K562 (cell line): ENCODE data around the gene RGN. TPM values are rescaled to one million over a fixed set of nuclear protein-coding genes. Genes with fewer than 3 reads are reported as not detected.
A peak's percentile ranks its signal among the peaks of the same experiment; 100 is the strongest.

Source experiments
- ATAC-seq: fragments of 200-7000 bp; cut with Tn5 transposase; 3 replicates; pipeline ENCODE4 v1.9.1; 2020; ENCODE audit warnings: moderate library complexity
- Bru-seq: library from RNA; stranded (reverse); fragments of 400-500 nt; gene quantifications from one replicate; lab custom pipeline; 2021; lab: Mats Ljungman, UMichigan
- BruChase-seq, 2 experiments: library from RNA; stranded (reverse); fragments of 400-500 nt; gene quantifications; one replicate each; lab custom pipeline; 2021; lab: Mats Ljungman, UMichigan
- BruUV-seq: library from RNA; stranded (reverse); fragments of 400-500 nt; replicated peaks from 2 replicates; lab custom pipeline; 2021; lab: Mats Ljungman, UMichigan
- CTCF ChIA-PET: fragments of 300-600 bp; formaldehyde crosslinking; extraction: SDS; loops from one replicate; lab custom pipeline; 2021; ENCODE audit warnings: low intra/inter-chr PET ratio; lab: Yijun Ruan, JAX
- POLR2A ChIA-PET: fragments of 300-600, 350-650 bp; sonication (Branson Sonifier 250); formaldehyde crosslinking; extraction: SDS; loops from one replicate; lab custom pipeline; 2021; ENCODE audit warnings: antibody characterized with exemption, inconsistent platforms; lab: Yijun Ruan, JAX
- DNase-seq, 4 experiments: peaks; one replicate each; pipeline versions ENCODE4 v3.0.0 to v3.0.0-alpha.2; 2011 to 2018; ENCODE audit warnings: low spot score in 3 of 4, mixed read lengths in 3 of 4; ENCODE audit errors: extremely low read depth in 1 of 4
- FAIRE-seq: peaks from 2 replicates; lab custom pipeline; 2011; peaks lifted over from hg19 to GRCh38; lab: Jason Lieb, UNC
- H2AFZ ChIP-seq: 2 replicates; pipeline ENCODE4 v1.6.0; 2011; ENCODE audit warnings: low read depth, low read length, control low read depth, inconsistent platforms
- H3K27ac ChIP-seq: fragments of 200-600 bp; 3 replicates; pipeline ENCODE4 v1.8.0; 2011; ENCODE audit warnings: low read depth, mild to moderate bottlenecking, control low read depth, inconsistent platforms, low read length, moderate library complexity, mixed read lengths; ENCODE audit errors: extremely low read depth
- H3K27me3 ChIP-seq, 2 experiments: fragments of 300-600 bp in 1 of 2; 2 replicates in 1 of 2; 3 replicates in 1 of 2; pipeline versions ENCODE4 v1.6.0 to v1.8.0; 2011; ENCODE audit warnings: inconsistent platforms in 2 of 2, low read length in 2 of 2, mild to moderate bottlenecking in 1 of 2, mixed read lengths in 1 of 2, moderate library complexity in 1 of 2; ENCODE audit not compliant: control insufficient read depth in 2 of 2, insufficient read depth in 2 of 2
- H3K36me3 ChIP-seq: fragments of 300-600 bp; 3 replicates; pipeline ENCODE4 v1.8.0; 2011; ENCODE audit warnings: mild to moderate bottlenecking, low read length, inconsistent platforms; ENCODE audit not compliant: control insufficient read depth, insufficient read depth
- H3K4me1 ChIP-seq, 2 experiments: fragments of 200-600 bp in 1 of 2; replicated peaks in 1 of 2; 2 replicates in 1 of 2; 3 replicates in 1 of 2; pipeline versions ENCODE4 v1.5.1 to v1.8.0; 2011; ENCODE audit warnings: inconsistent platforms in 2 of 2, low read length in 2 of 2, mild to moderate bottlenecking in 1 of 2, mixed read lengths in 1 of 2, moderate library complexity in 1 of 2; ENCODE audit not compliant: control insufficient read depth in 2 of 2, insufficient read depth in 2 of 2
- H3K4me2 ChIP-seq: 2 replicates; pipeline ENCODE4 v1.6.1; 2011; ENCODE audit warnings: low read length, control low read depth, inconsistent platforms, mixed read lengths; ENCODE audit not compliant: insufficient read depth
- H3K4me3 ChIP-seq: fragments of 200-600 bp; sonication (generic), shearing (Covaris generic); 2 replicates; pipeline ENCODE4 v1.5.1; 2016; ENCODE audit warnings: control low read depth, inconsistent platforms
- H3K79me2 ChIP-seq: fragments of 200-600 bp; 3 replicates; pipeline ENCODE4 v1.8.0; 2011; ENCODE audit warnings: low read length, inconsistent platforms; ENCODE audit not compliant: control insufficient read depth, insufficient read depth
- H3K9ac ChIP-seq, 2 experiments: 2 replicates each; pipeline versions ENCODE4 v1.6.0 to v1.6.1; 2011; ENCODE audit warnings: low read depth in 2 of 2, low read length in 2 of 2, control low read depth in 1 of 2, inconsistent platforms in 1 of 2, mild to moderate bottlenecking in 1 of 2, mixed read lengths in 1 of 2; ENCODE audit not compliant: insufficient read depth in 1 of 2
- H3K9me1 ChIP-seq: one replicate; pipeline ENCODE4 v1.6.0; 2011; ENCODE audit warnings: inconsistent platforms, mild to moderate bottlenecking, low read length, moderate library complexity; ENCODE audit not compliant: control insufficient read depth, insufficient read depth
- H3K9me3 ChIP-seq: replicated peaks from 2 replicates; pipeline ENCODE4 v1.5.1; 2011; ENCODE audit warnings: low read depth, low read length, inconsistent platforms; ENCODE audit not compliant: control insufficient read depth, insufficient read depth
- H4K20me1 ChIP-seq: replicated peaks from 2 replicates; pipeline ENCODE4 v1.6.1; 2011; ENCODE audit warnings: low read length, inconsistent platforms, mixed read lengths; ENCODE audit not compliant: control insufficient read depth, insufficient read depth
- C11orf30 ChIP-seq: fragments of 450-650 bp; IDR thresholded peaks from 2 replicates; pipeline ENCODE4 v1.6.1; 2016; ENCODE audit warnings: low read depth, mild to moderate bottlenecking
- L3MBTL2 ChIP-seq: fragments of 450-650 bp; IDR thresholded peaks from 2 replicates; pipeline ENCODE4 v1.6.1; 2016; ENCODE audit warnings: mild to moderate bottlenecking, moderate library complexity
- MGA ChIP-seq: fragments of 450-650 bp; IDR thresholded peaks from 2 replicates; pipeline ENCODE4 v1.6.1; 2016; ENCODE audit warnings: mild to moderate bottlenecking, moderate library complexity
- SPI1 ChIP-seq: IDR thresholded peaks from 2 replicates; pipeline ENCODE4 v1.6.1; 2011; ENCODE audit warnings: low read depth, low read length, control low read depth, borderline replicate concordance
- TAL1 ChIP-seq: fragments of 450-650 bp; IDR thresholded peaks from 2 replicates; pipeline ENCODE4 v1.6.1; 2016; ENCODE audit warnings: mild to moderate bottlenecking
- ZNF184 ChIP-seq: sonication (generic); formaldehyde crosslinking; IDR thresholded peaks from 2 replicates; pipeline ENCODE4 v1.5.0; 2020; ENCODE audit warnings: missing genetic modification reagents
- WGBS: fragments of 100-300 bp; shearing (Covaris generic); methylation state at CpG from one replicate; pipeline ENCODE4 v1.1.6; 2016; ENCODE audit warnings: low coverage, mixed read lengths; ENCODE audit not compliant: insufficient coverage; ENCODE audit errors: missing lambda C conversion rate; 5-methylcytosine and 5-hydroxymethylcytosine counted together
- in situ Hi-C: fragments of 300-500 bp; cut with MboI; formaldehyde crosslinking; loops from 4 replicates; pipeline ENCODE4 v1.15.0; 2018; ENCODE audit warnings: inconsistent platforms, mixed read lengths
- intact Hi-C: fragments of 100-400 bp; cut with micrococcal nuclease; formaldehyde crosslinking; loops from 2 replicates; pipeline ENCODE4 v1.14.2; 2022
- long read RNA-seq, 3 experiments: library from polyadenylated mRNA in 2 of 3; library from RNA in 1 of 3; unstranded in 2 of 3; stranded (forward) in 1 of 3; transcript quantifications; one replicate each; pipeline ENCODE4 v2.0.0, GENCODE V29; 2019 to 2022
- polyA minus RNA-seq, 3 experiments: library from RNA; depleted of rRNA, polyadenylated mRNA; stranded (reverse); fragments of >200 nt; gene quantifications; 2 replicates each; pipeline ENCODE4 v1.2.3, GENCODE V29; 2011
- polyA plus RNA-seq, 8 experiments: library from polyadenylated mRNA; depleted of rRNA in 4 of 8; stranded (reverse) in 5 of 8; unstranded in 3 of 8; fragments of >200 nt; fragmentation: Nextera tagmentation in 2 of 8; fragmentation: Illumina TruSeq in 1 of 8; extraction: Ambion mirVana in 2 of 8; extraction: Trizol in 1 of 8; gene quantifications; 2 replicates each; pipeline versions ENCODE4 v1.2.1 to v1.2.3, GENCODE V29; 2011 to 2014; ENCODE audit warnings: inconsistent platforms in 1 of 8, missing spikeins in 1 of 8
- total RNA-seq, 7 experiments: library from RNA; depleted of rRNA in 6 of 7; stranded (reverse); fragments of >200 nt in 6 of 7; fragmentation: Illumina TruSeq in 2 of 7; extraction: Trizol in 2 of 7; gene quantifications; 2 replicates each; pipeline versions ENCODE4 v1.2.1 to v1.2.3, GENCODE V29; 2011 to 2021; ENCODE audit warnings: low replicate concordance in 1 of 7

Gene RGN
- not detected in 2 replicates for total RNA-seq (2011; cell fraction: chromatin; rRNA removed; ENCODE audit: low replicate concordance)
- total RNA-seq (2011; cell fraction: nucleolus; rRNA removed): not detected in 2 replicates
- total RNA-seq (2011; cell fraction: nucleoplasm; rRNA removed): not detected in 2 replicates
- total RNA-seq (2014; rRNA removed) (not detected in 2 replicates), total RNA-seq (2014; rRNA removed; fragmentation: Illumina TruSeq; extraction: Trizol) (not detected in 2 replicates), total RNA-seq (2015; rRNA removed; fragmentation: Illumina TruSeq; extraction: Trizol) (not detected in 2 replicates), total RNA-seq (2021) (0.27 TPM in 1 of 2 replicates, not detected in the other), polyA plus RNA-seq (2011; rRNA removed) (not detected in 2 replicates), polyA plus RNA-seq (2014; fragmentation: Illumina TruSeq; extraction: Trizol) (not detected in 2 replicates), polyA plus RNA-seq (2014; fragmentation: Nextera tagmentation; extraction: Ambion mirVana) (not detected), polyA plus RNA-seq (2014; rRNA removed) (not detected in 2 replicates), polyA minus RNA-seq (2011; rRNA and poly(A)+ RNA removed) (not detected in 2 replicates), Bru-seq, nascent RNA (percentile 15 among the genes with signal in this experiment), BruChase-seq, experiment 1, labeled RNA remaining after a 2-hour chase (percentile 19 among the genes with signal in this experiment), BruChase-seq, experiment 2, labeled RNA remaining after a 6-hour chase (percentile 16 among the genes with signal in this experiment)
- not detected in 2 replicates for polyA plus RNA-seq (2011; cell fraction: cytosol; rRNA removed)
- polyA plus RNA-seq (2011; cell fraction: nucleus; rRNA removed): not detected in 2 replicates
- 0.08 TPM in 1 of 2 replicates, not detected in the other for polyA plus RNA-seq (2012)
- not detected in 2 replicates for polyA minus RNA-seq (2011; cell fraction: cytosol; rRNA and poly(A)+ RNA removed)
- polyA minus RNA-seq (2011; cell fraction: nucleus; rRNA and poly(A)+ RNA removed): not detected in 2 replicates
- long read RNA-seq, experiment 1: 0 reads
- long read RNA-seq, experiment 2: 0 reads
- long read RNA-seq, experiment 3: 0 reads

- in situ Hi-C loops (no loop called here), intact Hi-C loops (no loop called here)
- BruUV-seq: no TSS peak
- DNase-seq: no peak
- Histone ChIP-seq H4K20me1 (no peaks in the 10 kb centered on the region; the same call in 1 of the 2 replicates), H3K9me1 (no peaks in the 10 kb centered on the region), H3K27me3 (no peaks in the 10 kb centered on the region), H2AFZ (no peak within 1 kb of the TSS), H3K79me2 (no peaks in the 10 kb centered on the region), H3K4me2 (no peak within 1 kb of the TSS), H3K9ac (no peak within 1 kb of the TSS), H3K9me3 (no peaks in the 10 kb centered on the region), H3K36me3 (no peaks in the 10 kb centered on the region), H3K27ac (no peak within 1 kb of the TSS), H3K4me3 (no peak within 1 kb of the TSS), H3K4me1 (peaks cover 3 to 5% of the 10 kb centered on the region in 2 experiments; a peak in 3 of 5 replicates)
- ChIA-PET CTCF (no interaction called here), POLR2A (no interaction called here)
- no peak for FAIRE-seq
- 40% methylated on average over 12 of the region's 59 CpGs for WGBS
- ATAC-seq: no peak
- TF ChIP-seq ZNF184: no peak
- TF ChIP-seq C11orf30: no peak
- TF ChIP-seq TAL1: no peak
- no peak for TF ChIP-seq L3MBTL2
- TF ChIP-seq SPI1: no peak
- TF ChIP-seq MGA: no peak
Observed at GRCh38 chrX:47078129-47079043, at the start of gene RGN. Gene RGN (plus strand): TSS chrX:47078443. CDS start chrX:47081145, 2,702 bp downstream.
